Lower lobe of right lung (tissue), 2 donors: ENCODE results near the gene SLC48A1. TPM values are rescaled to one million over a fixed set of nuclear protein-coding genes. Genes with fewer than 3 reads are reported as not detected.

Experiments
- ATAC-seq, 2 donors: fragments of 200-7000 bp; cut with Tn5 transposase; one replicate each; pipeline ENCODE4 v1.9.1; 2020 to 2022; ENCODE audit warnings: mild to moderate bottlenecking in 2 of 2, moderate library complexity in 2 of 2
- DNase-seq: peaks from one replicate; pipeline ENCODE4 v3.0.0-alpha.2; 2020
- H3K27ac ChIP-seq: fragments of 200-600 bp; one replicate; pipeline ENCODE4 v1.8.0; 2022
- H3K27me3 ChIP-seq: fragments of 200-600 bp; one replicate; pipeline ENCODE4 v1.8.0; 2022; ENCODE audit warnings: low read depth
- H3K36me3 ChIP-seq: fragments of 200-600 bp; one replicate; pipeline ENCODE4 v1.8.0; 2022; ENCODE audit warnings: mild to moderate bottlenecking
- H3K4me1 ChIP-seq: fragments of 200-600 bp; one replicate; pipeline ENCODE4 v1.8.0; 2022
- H3K4me3 ChIP-seq: fragments of 200-600 bp; one replicate; pipeline ENCODE4 v1.8.0; 2022; ENCODE audit warnings: mild to moderate bottlenecking
- H3K9me3 ChIP-seq: fragments of 200-600 bp; one replicate; pipeline ENCODE4 v1.8.0; 2022
- CTCF ChIP-seq: fragments of 200-600 bp; IDR thresholded peaks from one replicate; pipeline ENCODE4 v1.8.0; 2022; ENCODE audit warnings: antibody characterized with exemption, mild to moderate bottlenecking
- intact Hi-C: fragments of 100-400 bp; cut with DNase I; formaldehyde crosslinking; loops from one replicate; pipeline ENCODE4 v1.11.0; 2022
- total RNA-seq: library from RNA; stranded (reverse); fragmentation: NEBNext Ultra II Directional; extraction: Animal tissue kit (Norgen Biotek cat#: 25700); gene quantifications from one replicate; pipeline ENCODE4 v1.2.1, GENCODE V29; 2021
- donor health status: DM: no; HTN: yes; CAD: no; lungs with severe emphysema.

The SLC48A1 gene
- total RNA-seq, 1 donor from 2014 or later: 39.9 TPM

GRCh38 chr12:47744778-47745436 is 28.1 kb upstream of the SLC48A1 start:
- Histone ChIP-seq H3K4me3 (no peak overlapping the region), H3K9me3 (no peaks in the 10 kb centered on the region), H3K27me3 (no peaks in the 10 kb centered on the region), H3K4me1 (peaks cover 22% of the 10 kb centered on the region), H3K27ac (no peak overlapping the region), H3K36me3 (peaks cover 36% of the 10 kb centered on the region)
- ATAC-seq (no peak), DNase-seq (no peak)
- no peak for TF ChIP-seq CTCF
- intact Hi-C loops: loop anchor here (5.0 kb wide), 1 partner anchor 32 kb away; no protein-coding TSS in a partner anchor

- H3K4me3 ChIP-seq: no peak overlapping the region
- peaks cover 19% of the 10 kb centered on the region for H3K4me1 ChIP-seq
- no peak overlapping the region for H3K27ac ChIP-seq
- intact Hi-C loops: no loop called here
- H3K36me3 ChIP-seq: peaks cover 43% of the 10 kb centered on the region
- ATAC-seq (no peak), DNase-seq (no peak)
- H3K27me3 ChIP-seq: no peaks in the 10 kb centered on the region
- no peak for TF ChIP-seq CTCF
- no peaks in the 10 kb centered on the region for H3K9me3 ChIP-seq
Measured at GRCh38 chr12:47745485-47746041, 27.5 kb upstream of the SLC48A1 start.

- Histone ChIP-seq H3K27ac (no peak overlapping the region), H3K9me3 (no peaks in the 10 kb centered on the region), H3K36me3 (peaks cover 48% of the 10 kb centered on the region), H3K27me3 (no peaks in the 10 kb centered on the region), H3K4me1 (peaks cover 14% of the 10 kb centered on the region), H3K4me3 (no peak overlapping the region)
- intact Hi-C loops: no loop called here
- ATAC-seq (no peak), DNase-seq (no peak)
- TF ChIP-seq CTCF: no peak
Measured at GRCh38 chr12:47746073-47746472, 27.0 kb upstream of the SLC48A1 start.

- Histone ChIP-seq H3K4me3 (no peak overlapping the region), H3K9me3 (no peaks in the 10 kb centered on the region), H3K27ac (no peak overlapping the region), H3K27me3 (no peaks in the 10 kb centered on the region), H3K4me1 (peaks cover 10% of the 10 kb centered on the region), H3K36me3 (peaks cover 52% of the 10 kb centered on the region)
- intact Hi-C loops: no loop called here
- ATAC-seq: no peak
- TF ChIP-seq CTCF: no peak
- no peak for DNase-seq
Measured at GRCh38 chr12:47746523-47746922, 26.5 kb upstream of the SLC48A1 start.

- no peak overlapping the region for H3K4me3 ChIP-seq
- H3K36me3 ChIP-seq: peaks cover 53% of the 10 kb centered on the region
- TF ChIP-seq CTCF: no peak
- intact Hi-C loops: no loop called here
- DNase-seq (no peak), ATAC-seq (no peak)
- H3K4me1 ChIP-seq: peaks cover 4% of the 10 kb centered on the region
- no peak overlapping the region for H3K27ac ChIP-seq
- no peaks in the 10 kb centered on the region for H3K9me3 ChIP-seq
- no peaks in the 10 kb centered on the region for H3K27me3 ChIP-seq
Measured at GRCh38 chr12:47747126-47747525, 25.9 kb upstream of the SLC48A1 start.
